OCI-LY1 (cell line): ENCODE results near the gene CFAP97.
A peak's percentile ranks its signal among the peaks of the same experiment; 100 is the strongest.

Experiments used
- EZH2 ChIP-seq: fragments of 200-600 bp; sonication (generic), shearing (Covaris generic); IDR thresholded peaks from 2 replicates; pipeline ENCODE4 v1.8.0; 2017; ENCODE audit warnings: borderline replicate concordance, mixed run types, mild to moderate bottlenecking, antibody characterized with exemption, low read length, moderate library complexity, mixed read lengths
- TF ChIP-seq, protein P1 (sequence below): fragments of 200-600 bp; sonication (generic), shearing (Covaris generic); IDR thresholded peaks from 2 replicates; pipeline ENCODE4 v1.5.1; 2017; ENCODE audit warnings: mild to moderate bottlenecking, antibody characterized with exemption, low read length, moderate library complexity, mixed read lengths

DNA sequence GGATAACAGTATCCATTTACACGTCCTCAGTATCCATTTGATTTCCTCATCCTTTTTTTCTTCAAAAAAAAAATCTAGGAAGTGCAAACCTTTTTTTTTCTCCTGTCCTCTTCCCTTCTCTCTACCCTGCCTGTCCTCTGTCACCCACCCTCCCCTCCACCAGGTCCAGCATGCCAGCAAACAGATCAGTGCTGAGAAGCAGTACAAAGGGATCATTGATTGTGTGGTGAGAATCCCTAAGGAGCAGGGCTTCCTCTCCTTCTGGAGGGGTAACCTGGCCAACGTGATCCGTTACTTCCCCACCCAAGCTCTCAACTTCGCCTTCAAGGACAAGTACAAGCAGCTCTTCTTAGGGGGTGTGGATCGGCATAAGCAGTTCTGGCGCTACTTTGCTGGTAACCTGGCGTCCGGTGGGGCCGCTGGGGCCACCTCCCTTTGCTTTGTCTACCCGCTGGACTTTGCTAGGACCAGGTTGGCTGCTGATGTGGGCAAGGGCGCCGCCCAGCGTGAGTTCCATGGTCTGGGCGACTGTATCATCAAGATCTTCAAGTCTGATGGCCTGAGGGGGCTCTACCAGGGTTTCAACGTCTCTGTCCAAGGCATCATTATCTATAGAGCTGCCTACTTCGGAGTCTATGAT lies 59.1 kb downstream of the CFAP97 start:
- TF ChIP-seq, protein P1, sequence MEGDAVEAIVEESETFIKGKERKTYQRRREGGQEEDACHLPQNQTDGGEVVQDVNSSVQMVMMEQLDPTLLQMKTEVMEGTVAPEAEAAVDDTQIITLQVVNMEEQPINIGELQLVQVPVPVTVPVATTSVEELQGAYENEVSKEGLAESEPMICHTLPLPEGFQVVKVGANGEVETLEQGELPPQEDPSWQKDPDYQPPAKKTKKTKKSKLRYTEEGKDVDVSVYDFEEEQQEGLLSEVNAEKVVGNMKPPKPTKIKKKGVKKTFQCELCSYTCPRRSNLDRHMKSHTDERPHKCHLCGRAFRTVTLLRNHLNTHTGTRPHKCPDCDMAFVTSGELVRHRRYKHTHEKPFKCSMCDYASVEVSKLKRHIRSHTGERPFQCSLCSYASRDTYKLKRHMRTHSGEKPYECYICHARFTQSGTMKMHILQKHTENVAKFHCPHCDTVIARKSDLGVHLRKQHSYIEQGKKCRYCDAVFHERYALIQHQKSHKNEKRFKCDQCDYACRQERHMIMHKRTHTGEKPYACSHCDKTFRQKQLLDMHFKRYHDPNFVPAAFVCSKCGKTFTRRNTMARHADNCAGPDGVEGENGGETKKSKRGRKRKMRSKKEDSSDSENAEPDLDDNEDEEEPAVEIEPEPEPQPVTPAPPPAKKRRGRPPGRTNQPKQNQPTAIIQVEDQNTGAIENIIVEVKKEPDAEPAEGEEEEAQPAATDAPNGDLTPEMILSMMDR: peak; percentile 25; the same call in 1 of the 2 replicates
- TF ChIP-seq EZH2: no peak
